Ovary (tissue), 3 donors: ENCODE results near the gene STPG3.

ENCODE experiments used
- EP300 ChIP-seq: sonication (generic); formaldehyde crosslinking; IDR thresholded peaks from one replicate; pipeline ENCODE4 v1.6.1; 2017; ENCODE audit warnings: antibody characterized with exemption
- POLR2A ChIP-seq: fragments of 450-650 bp; IDR thresholded peaks from one replicate; pipeline ENCODE4 v1.6.1; 2017; ENCODE audit warnings: antibody characterized with exemption, mild to moderate bottlenecking, moderate library complexity
- TF ChIP-seq, protein P1 (sequence below), 3 donors: fragments of 450-650 bp in 2 of 3; fragments of 200-600 bp in 1 of 3; IDR thresholded peaks; one replicate each; pipeline versions ENCODE4 v1.5.1 to v1.8.0; 2016 to 2022; ENCODE audit warnings: antibody characterized with exemption in 3 of 3, mild to moderate bottlenecking in 1 of 3
- donor health status: DM: no; HTN: no; CAD: no.

DNA sequence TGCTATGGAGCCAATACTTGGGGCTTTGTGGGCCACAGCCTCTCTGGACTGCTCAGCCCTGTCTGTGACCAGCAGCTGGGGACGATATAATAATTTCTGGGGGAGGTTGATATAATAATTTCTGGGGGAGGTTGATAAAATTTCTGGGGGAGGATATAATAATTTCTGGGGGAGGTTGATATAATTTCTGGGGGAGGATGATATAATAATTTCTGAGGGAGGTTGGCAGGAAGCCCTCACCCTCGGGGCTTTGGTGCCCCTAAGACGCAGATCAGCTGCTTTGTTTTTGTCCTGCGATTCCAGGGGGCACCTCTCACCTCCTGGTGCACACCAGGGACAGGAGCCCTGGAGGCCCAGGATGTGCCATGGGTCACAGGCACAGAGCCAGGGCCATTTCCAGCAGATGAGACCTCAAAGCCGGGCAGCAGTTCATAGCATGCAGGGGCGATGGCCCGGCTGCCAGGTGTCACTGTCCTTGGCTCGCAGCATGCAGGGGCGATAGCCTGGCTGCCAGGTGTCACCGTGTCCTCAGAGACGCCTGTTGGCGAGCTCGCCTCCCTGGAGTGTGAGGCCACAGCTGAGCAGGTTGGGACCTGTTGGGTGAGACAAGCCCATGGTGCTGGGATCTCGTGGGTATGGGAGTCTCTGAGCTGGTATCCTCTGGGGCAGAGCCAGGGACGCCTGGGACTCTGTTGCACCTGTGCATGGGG, 22.7 kb downstream of the STPG3 start:
- TF ChIP-seq, protein P1, sequence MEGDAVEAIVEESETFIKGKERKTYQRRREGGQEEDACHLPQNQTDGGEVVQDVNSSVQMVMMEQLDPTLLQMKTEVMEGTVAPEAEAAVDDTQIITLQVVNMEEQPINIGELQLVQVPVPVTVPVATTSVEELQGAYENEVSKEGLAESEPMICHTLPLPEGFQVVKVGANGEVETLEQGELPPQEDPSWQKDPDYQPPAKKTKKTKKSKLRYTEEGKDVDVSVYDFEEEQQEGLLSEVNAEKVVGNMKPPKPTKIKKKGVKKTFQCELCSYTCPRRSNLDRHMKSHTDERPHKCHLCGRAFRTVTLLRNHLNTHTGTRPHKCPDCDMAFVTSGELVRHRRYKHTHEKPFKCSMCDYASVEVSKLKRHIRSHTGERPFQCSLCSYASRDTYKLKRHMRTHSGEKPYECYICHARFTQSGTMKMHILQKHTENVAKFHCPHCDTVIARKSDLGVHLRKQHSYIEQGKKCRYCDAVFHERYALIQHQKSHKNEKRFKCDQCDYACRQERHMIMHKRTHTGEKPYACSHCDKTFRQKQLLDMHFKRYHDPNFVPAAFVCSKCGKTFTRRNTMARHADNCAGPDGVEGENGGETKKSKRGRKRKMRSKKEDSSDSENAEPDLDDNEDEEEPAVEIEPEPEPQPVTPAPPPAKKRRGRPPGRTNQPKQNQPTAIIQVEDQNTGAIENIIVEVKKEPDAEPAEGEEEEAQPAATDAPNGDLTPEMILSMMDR (IDR thresholded peaks at IDR 0.05): no peak
- TF ChIP-seq POLR2A (no peak), EP300 (no peak)
